Esophagus (tissue), 2 donors: ENCODE results near the gene STX12. TPM values are rescaled to one million over a fixed set of nuclear protein-coding genes. Genes with fewer than 3 reads are reported as not detected.
"Not testable (repeated sequence)": the region's sequence is repeated elsewhere in the genome, so short reads cannot be mapped to it uniquely, and the experiment has no call there.

ENCODE experiments used
- H3K27ac ChIP-seq, 2 donors: one replicate each; pipeline ENCODE4 v1.5.1; 2013; ENCODE audit warnings: low read depth in 2 of 2, mild to moderate bottlenecking in 2 of 2, inconsistent platforms in 1 of 2, low read length in 1 of 2, moderate library complexity in 1 of 2
- H3K27me3 ChIP-seq, 2 donors: one replicate each; pipeline ENCODE4 v1.6.1; 2013; ENCODE audit warnings: low read length in 2 of 2, control low read depth in 1 of 2, mild to moderate bottlenecking in 1 of 2; ENCODE audit not compliant: insufficient read depth in 2 of 2, control insufficient read depth in 1 of 2
- H3K36me3 ChIP-seq, 2 donors: one replicate each; pipeline ENCODE4 v1.6.1; 2013; ENCODE audit warnings: low read length in 1 of 2; ENCODE audit not compliant: control insufficient read depth in 2 of 2, insufficient read depth in 2 of 2
- H3K4me1 ChIP-seq, 2 donors: one replicate each; pipeline ENCODE4 v1.6.1; 2013; ENCODE audit warnings: low read length in 1 of 2; ENCODE audit not compliant: control insufficient read depth in 2 of 2, insufficient read depth in 2 of 2
- H3K4me3 ChIP-seq, 2 donors: one replicate each; pipeline ENCODE4 v1.5.1; 2013; ENCODE audit warnings: low read length in 2 of 2, mild to moderate bottlenecking in 2 of 2, low read depth in 1 of 2, moderate library complexity in 1 of 2
- H3K9me3 ChIP-seq, 2 donors: one replicate each; pipeline ENCODE4 v1.6.1; 2013; ENCODE audit warnings: mild to moderate bottlenecking in 2 of 2, low read depth in 1 of 2, low read length in 1 of 2, moderate library complexity in 1 of 2; ENCODE audit not compliant: control insufficient read depth in 2 of 2, insufficient read depth in 1 of 2
- WGBS, 2 donors: extraction: QIAGEN DNeasy Blood & Tissue Kit; methylation state at CpG; one replicate each; pipeline ENCODE4 v1.1.7; 2013; 5-methylcytosine and 5-hydroxymethylcytosine counted together
- polyA plus RNA-seq, 2 donors: library from polyadenylated mRNA; stranded (reverse); fragments of 200-250 nt; gene quantifications; one replicate each; pipeline ENCODE4 v1.2.3, GENCODE V29; 2013
- donor health status: healthy with polysubstance abuse.
- donor health status: Bipolar disorder and iron deficiency.

STX12 gene
- polyA plus RNA-seq, 2 donors, result 23.7 to 27.5 TPM

DNA sequence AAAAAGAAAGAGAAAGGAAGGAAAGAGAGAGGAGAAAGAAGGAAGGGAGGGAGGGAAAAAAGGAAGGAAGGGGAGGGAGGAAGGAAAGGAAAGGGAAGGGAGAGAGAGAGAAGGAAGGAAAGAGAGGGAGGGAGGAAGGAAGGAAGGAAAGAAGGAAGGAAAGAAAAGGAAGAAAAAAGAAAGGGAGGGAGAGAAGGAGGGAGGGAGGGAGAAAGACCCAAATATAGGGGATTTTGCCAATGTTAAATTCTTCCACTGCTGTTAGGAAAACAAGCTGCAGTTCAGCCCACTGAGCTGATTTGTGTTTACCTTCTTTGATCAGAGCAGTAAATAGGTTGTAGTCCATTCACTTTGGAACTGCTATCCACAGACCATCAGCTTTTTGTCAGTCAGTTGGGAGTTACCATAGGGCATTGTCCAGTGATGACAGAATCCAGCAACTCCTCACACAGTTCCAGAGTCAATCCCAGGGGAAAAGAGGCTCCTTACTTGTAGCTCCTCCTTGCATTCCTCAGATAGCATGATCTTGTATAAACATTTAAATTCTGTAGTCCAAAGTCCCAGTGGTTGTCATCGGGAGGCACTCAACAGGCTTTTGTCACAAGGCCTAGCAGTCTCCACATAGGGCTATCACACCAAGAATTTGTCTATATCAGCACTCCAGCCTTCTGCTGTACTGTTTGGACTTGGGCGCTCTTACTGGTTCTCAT, 44.1 kb downstream of the STX12 start:
- H3K36me3 ChIP-seq, result peaks cover 5 to 9% of the 10 kb centered on the region in 2 donors
- H3K27ac ChIP-seq, result no peak overlapping the region
- no peak overlapping the region for H3K4me3 ChIP-seq
- H3K27me3 ChIP-seq, result no peaks in the 10 kb centered on the region
- WGBS, 2 donors, result 57 to 65% methylated on average over 2 of the region's 2 CpGs
- H3K4me1 ChIP-seq, result no peaks in the 10 kb centered on the region
- H3K9me3 ChIP-seq, result no peaks in the 10 kb centered on the region

DNA sequence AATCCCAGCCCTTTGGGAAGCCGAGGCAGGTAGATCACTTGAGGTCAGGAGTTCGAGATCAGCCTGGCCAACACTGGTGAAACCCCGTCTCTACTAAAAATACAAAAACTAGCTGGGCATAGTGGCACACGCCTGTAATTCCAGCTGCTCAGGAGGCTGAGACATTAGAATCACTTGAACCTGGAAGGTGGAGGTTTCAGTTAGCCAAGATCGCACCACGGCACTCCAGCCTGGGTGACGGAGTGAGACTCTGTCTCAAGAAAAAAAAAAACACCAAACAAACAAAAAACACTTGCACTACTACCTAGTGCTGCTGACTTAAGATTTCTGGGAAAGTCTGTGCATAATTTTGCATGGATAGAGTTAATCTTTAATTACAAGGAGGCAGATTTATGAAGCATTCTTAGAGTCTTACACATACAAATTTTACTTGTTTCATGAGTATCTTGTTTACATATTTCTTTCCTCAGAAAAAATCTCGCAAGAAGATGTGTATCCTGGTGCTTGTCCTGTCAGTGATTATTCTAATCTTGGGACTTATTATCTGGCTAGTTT, 48.8 kb downstream of the STX12 start:
- Histone ChIP-seq H3K4me3 (no peak overlapping the region), H3K36me3 (peaks cover 0 to 3% of the 10 kb centered on the region in 2 donors), H3K27ac (no peak overlapping the region), H3K9me3 (no peaks in the 10 kb centered on the region), H3K27me3 (no peaks in the 10 kb centered on the region), H3K4me1 (no peaks in the 10 kb centered on the region)
- 90% methylated on average over 8 of the region's 8 CpGs for WGBS, 2 donors

DNA sequence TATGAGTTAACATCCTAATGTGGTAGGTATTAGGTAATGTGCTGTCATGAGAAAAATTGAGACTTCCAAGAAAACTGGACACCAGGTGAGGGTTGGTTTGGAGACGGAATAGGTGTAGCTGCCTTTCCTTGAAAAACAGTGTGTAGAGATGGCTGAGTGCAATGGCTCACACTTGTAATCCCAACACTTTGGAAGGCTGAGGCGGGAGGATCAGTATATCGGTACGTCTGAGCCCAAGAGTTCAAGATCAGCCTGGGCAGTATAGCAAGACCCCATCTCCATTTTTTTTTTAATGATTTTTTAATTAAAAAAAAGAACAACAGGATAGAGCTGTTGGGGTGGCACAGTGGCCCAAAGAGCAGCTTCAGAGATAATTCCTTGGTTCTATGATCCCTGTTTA, 50.8 kb downstream of the STX12 start:
- H3K4me1 ChIP-seq, result no peaks in the 10 kb centered on the region
- H3K4me3 ChIP-seq, result no peak overlapping the region
- H3K36me3 ChIP-seq, result no peaks in the 10 kb centered on the region
- 94 to 97% methylated on average over 4 of the region's 4 CpGs for WGBS, 2 donors
- no peaks in the 10 kb centered on the region for H3K27me3 ChIP-seq
- H3K9me3 ChIP-seq, result no peaks in the 10 kb centered on the region
- H3K27ac ChIP-seq, result no peak overlapping the region

DNA sequence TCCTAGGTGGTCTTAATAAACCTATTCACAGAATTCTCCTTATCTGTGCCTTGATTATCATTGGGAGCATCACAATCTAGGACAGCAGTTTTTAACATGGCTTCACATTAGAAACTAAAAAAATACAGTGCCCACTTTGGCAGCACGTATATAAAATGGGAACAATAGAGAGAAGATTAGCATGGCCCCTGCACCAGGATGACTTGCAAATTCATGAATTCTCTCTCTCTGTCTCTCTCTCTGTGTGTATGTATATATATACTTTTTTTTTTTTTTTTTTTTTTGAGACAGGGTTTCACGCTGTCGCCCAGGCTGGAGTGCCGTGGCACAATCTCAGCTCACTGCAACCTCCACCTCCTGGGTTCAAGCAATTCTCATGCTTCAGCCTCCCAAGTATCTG, 51.4 kb downstream of the STX12 start:
- H3K4me3 ChIP-seq, result no peak overlapping the region
- H3K27me3 ChIP-seq, result no peaks in the 10 kb centered on the region
- no peaks in the 10 kb centered on the region for H3K4me1 ChIP-seq
- H3K9me3 ChIP-seq, result no peaks in the 10 kb centered on the region
- H3K27ac ChIP-seq, result no peak overlapping the region
- H3K36me3 ChIP-seq, result no peaks in the 10 kb centered on the region
- 95 to 99% methylated on average over 4 of the region's 4 CpGs for WGBS, 2 donors

- not testable (repeated sequence) for H3K4me1 ChIP-seq, H3K27ac ChIP-seq
Measured at GRCh38 chr1:27829339-27829960, 56.4 kb downstream of the STX12 start.

DNA sequence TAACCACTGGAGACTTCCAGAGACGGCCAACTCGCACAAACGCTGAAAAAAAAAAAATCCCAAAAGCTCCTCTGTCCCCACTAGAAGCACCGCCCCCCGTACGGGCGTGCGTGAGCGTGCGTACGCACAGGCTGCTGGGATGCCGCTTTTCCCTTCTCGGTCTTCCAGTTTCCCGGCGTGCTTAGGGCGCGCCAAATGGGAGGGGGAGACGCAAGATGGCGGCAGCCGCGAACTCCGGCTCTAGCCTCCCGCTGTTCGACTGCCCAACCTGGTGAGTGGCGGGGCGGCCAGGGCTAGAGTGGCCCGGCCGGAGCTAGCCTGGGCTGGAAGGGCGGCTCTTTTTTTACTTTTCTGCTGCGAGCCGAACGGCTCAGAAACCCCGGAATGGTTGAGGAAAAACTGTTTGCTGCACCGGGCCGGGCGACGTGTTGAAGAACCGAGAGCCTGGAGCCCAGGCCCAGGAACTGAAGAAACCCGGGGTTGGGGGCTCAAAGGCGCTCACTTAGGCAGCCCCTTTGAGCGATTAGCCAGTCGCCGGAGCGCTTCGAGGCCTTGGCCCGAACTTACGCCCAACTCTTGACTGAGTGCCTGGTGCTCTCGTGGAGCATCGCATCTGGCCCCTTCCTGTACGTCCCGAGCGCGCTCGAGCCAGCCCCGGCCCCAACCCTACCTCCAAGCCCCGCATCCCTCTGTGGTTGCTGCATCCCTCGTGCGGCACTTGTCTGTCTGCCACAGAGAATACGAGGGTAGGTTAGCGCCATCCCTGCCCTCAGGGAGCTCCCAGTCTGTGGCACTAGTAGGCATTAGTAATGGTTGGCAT, 57.8 kb downstream of the STX12 start, which contains the start of gene PPP1R8:
Gene PPP1R8 (plus strand): TSS at position 162 of the 820 bp plus-strand sequence. CDS start 54 bp downstream, at position 216.
- WGBS, 2 donors, result 0 to 1% methylated on average over 60 of the region's 60 CpGs
- peak within 1 kb of the TSS; percentile 94 to 95 for H3K27ac ChIP-seq
- H3K27me3 ChIP-seq, result no peaks in the 10 kb centered on the region
- H3K36me3 ChIP-seq, result peaks cover 0 to 3% of the 10 kb centered on the region in 2 donors
- H3K4me3 ChIP-seq, result peak within 1 kb of the TSS; percentile 79 to 99
- no peaks in the 10 kb centered on the region for H3K9me3 ChIP-seq
- no peaks in the 10 kb centered on the region for H3K4me1 ChIP-seq

More at GRCh38 chr1:27829339-27829960, 56.4 kb downstream of the STX12 start:
- H3K9me3 ChIP-seq, H3K27me3 ChIP-seq, H3K36me3 ChIP-seq, H3K4me3 ChIP-seq: not testable (repeated sequence)
- 78 to 85% methylated on average over 3 of the region's 4 CpGs for WGBS, 2 donors

DNA sequence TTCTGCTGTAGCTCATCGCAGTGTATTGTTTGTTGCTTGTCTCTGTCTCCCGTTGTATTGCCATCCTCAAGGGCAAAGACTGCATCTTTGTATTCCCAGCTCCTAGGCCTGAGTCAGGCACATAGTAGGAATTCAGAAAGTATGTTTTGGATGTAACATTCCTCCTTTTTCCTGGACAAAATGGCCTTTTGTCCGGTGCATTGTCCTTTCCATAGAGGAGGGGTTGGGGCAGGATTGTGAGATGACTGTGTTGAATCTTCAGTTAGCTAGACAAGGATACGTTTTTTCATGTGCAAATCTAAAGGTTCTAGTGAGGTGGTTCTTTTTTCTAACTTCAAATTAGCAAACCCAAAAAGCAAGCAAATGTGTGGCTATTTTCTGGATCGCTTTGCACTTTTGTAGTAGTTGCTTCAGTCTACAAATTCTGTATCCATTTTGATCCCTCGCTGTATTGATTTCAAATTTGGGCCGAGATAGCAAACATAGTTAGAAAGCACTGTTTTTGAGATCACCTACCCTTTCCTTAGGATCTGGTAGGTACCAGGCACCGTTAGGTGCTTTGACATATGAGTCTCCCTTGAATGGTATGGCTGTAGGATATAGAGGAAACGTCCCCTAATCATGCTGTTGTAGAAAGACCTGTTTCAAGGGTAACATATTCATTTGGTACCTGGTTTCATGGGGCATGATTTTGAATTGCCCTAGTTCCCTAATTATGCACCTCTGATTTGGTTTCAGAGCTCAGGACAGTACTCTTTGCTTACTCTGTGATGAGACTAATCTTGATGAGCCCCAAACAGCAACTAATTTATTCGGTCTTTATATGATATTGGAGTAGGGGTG, 58.8 kb downstream of the STX12 start:
- H3K9me3 ChIP-seq, result no peaks in the 10 kb centered on the region
- H3K4me1 ChIP-seq, result no peaks in the 10 kb centered on the region
- H3K4me3 ChIP-seq, result peak overlapping the region; percentile 79 to 99
- WGBS, 2 donors, result 43 to 46% methylated on average over 10 of the region's 10 CpGs
- peaks cover 0 to 3% of the 10 kb centered on the region in 2 donors for H3K36me3 ChIP-seq
- H3K27ac ChIP-seq, result no peak overlapping the region
- no peaks in the 10 kb centered on the region for H3K27me3 ChIP-seq

- peaks cover 0 to 3% of the 10 kb centered on the region in 2 donors for H3K36me3 ChIP-seq
- no peak overlapping the region for H3K4me3 ChIP-seq
- H3K27me3 ChIP-seq, result no peaks in the 10 kb centered on the region
- 64 to 75% methylated on average over 2 of the region's 2 CpGs for WGBS, 2 donors
- no peaks in the 10 kb centered on the region for H3K9me3 ChIP-seq
- H3K4me1 ChIP-seq, result no peaks in the 10 kb centered on the region
- H3K27ac ChIP-seq, result no peak overlapping the region
Measured at GRCh38 chr1:27832762-27833161, 59.7 kb downstream of the STX12 start.

DNA sequence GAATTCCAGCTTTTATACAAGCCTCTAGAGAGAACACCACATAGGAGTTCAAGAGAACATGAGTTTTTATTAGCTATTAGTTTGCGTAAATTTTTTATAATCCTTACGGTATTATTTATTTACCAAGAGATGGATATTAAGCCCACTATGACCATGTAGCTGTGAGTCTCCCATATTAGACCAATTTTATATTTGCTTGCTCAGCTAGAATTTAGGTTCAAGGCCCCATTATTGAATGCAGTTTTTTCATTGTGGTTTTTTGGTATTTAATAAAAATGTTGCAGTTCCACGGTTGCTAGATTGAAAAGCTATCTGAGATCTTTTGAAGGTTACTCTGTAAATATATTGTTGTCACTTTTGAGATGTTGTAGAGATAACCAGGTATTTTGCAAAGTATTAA, 60.5 kb downstream of the STX12 start:
- Histone ChIP-seq H3K36me3 (peaks cover 0 to 3% of the 10 kb centered on the region in 2 donors), H3K27me3 (no peaks in the 10 kb centered on the region), H3K4me1 (no peaks in the 10 kb centered on the region), H3K27ac (no peak overlapping the region), H3K4me3 (no peak overlapping the region), H3K9me3 (no peaks in the 10 kb centered on the region)
- WGBS, 2 donors, result 90 to 92% methylated on average over 3 of the region's 3 CpGs
